Astrocyte (in vitro differentiated cells and primary cell): ENCODE data around the gene EIF2B5. TPM values are rescaled to one million over a fixed set of nuclear protein-coding genes. Genes with fewer than 3 reads are reported as not detected.
A peak's percentile ranks its signal among the peaks of the same experiment; 100 is the strongest.

Experiments
- DNase-seq: peaks from one replicate; pipeline ENCODE4 v3.0.0-alpha.2; 2010; ENCODE audit warnings: low read depth
- FAIRE-seq: peaks from 2 replicates; lab custom pipeline; 2011; peaks lifted over from hg19 to GRCh38; lab: Jason Lieb, UNC
- H2AFZ ChIP-seq: 2 replicates; pipeline ENCODE4 v1.6.0; 2012; ENCODE audit warnings: low read depth, low read length, inconsistent platforms
- H3K27ac ChIP-seq: 2 replicates; pipeline ENCODE4 v1.5.1; 2011; ENCODE audit warnings: low read depth, low read length, inconsistent platforms
- H3K27me3 ChIP-seq: 2 replicates; pipeline ENCODE4 v1.6.0; 2011; ENCODE audit warnings: low read length, inconsistent platforms; ENCODE audit not compliant: insufficient read depth
- H3K36me3 ChIP-seq: 2 replicates; pipeline ENCODE4 v1.5.1; 2011; ENCODE audit warnings: low read length, inconsistent platforms; ENCODE audit not compliant: insufficient read depth
- H3K4me1 ChIP-seq: 2 replicates; pipeline ENCODE4 v1.5.1; 2011; ENCODE audit warnings: low read length, inconsistent platforms; ENCODE audit not compliant: insufficient read depth
- H3K4me2 ChIP-seq: 2 replicates; pipeline ENCODE4 v1.6.0; 2012; ENCODE audit warnings: low read length, inconsistent platforms
- H3K4me3 ChIP-seq: 2 replicates; pipeline ENCODE4 v1.5.1; 2011; ENCODE audit warnings: low read depth, mild to moderate bottlenecking, low read length, inconsistent platforms; ENCODE audit not compliant: insufficient read depth
- H3K79me2 ChIP-seq: 2 replicates; pipeline ENCODE4 v1.6.0; 2012; ENCODE audit warnings: mild to moderate bottlenecking, low read length, inconsistent platforms; ENCODE audit not compliant: insufficient read depth
- H3K9ac ChIP-seq: 2 replicates; pipeline ENCODE4 v1.6.0; 2012; ENCODE audit warnings: mild to moderate bottlenecking, low read length, inconsistent platforms
- H3K9me3 ChIP-seq: 2 replicates; pipeline ENCODE4 v1.5.1; 2012; ENCODE audit warnings: low read depth, mild to moderate bottlenecking, low read length, inconsistent platforms; ENCODE audit not compliant: insufficient read depth
- H4K20me1 ChIP-seq: 2 replicates; pipeline ENCODE4 v1.6.0; 2012; ENCODE audit warnings: low read length, inconsistent platforms; ENCODE audit not compliant: insufficient read depth
- H3K27ac Mint-ChIP-seq: one replicate; pipeline ENCODE4 v1.8.0; 2021; ENCODE audit warnings: mild to moderate bottlenecking, mixed read lengths; ENCODE audit not compliant: unreplicated experiment
- H3K27me3 Mint-ChIP-seq: one replicate; pipeline ENCODE4 v1.8.0; 2021; ENCODE audit warnings: low read depth, mixed read lengths; ENCODE audit not compliant: unreplicated experiment
- H3K36me3 Mint-ChIP-seq: one replicate; pipeline ENCODE4 v1.8.0; 2021; ENCODE audit warnings: low read depth, mixed read lengths; ENCODE audit not compliant: unreplicated experiment
- H3K4me1 Mint-ChIP-seq: one replicate; pipeline ENCODE4 v1.8.0; 2021; ENCODE audit warnings: low read depth, mixed read lengths; ENCODE audit not compliant: unreplicated experiment
- H3K4me3 Mint-ChIP-seq: one replicate; pipeline ENCODE4 v1.8.0; 2021; ENCODE audit warnings: mild to moderate bottlenecking, moderate library complexity, mixed read lengths; ENCODE audit not compliant: unreplicated experiment
- H3K9me3 Mint-ChIP-seq: one replicate; pipeline ENCODE4 v1.8.0; 2021; ENCODE audit warnings: mild to moderate bottlenecking, mixed read lengths; ENCODE audit not compliant: unreplicated experiment
- CTCF ChIP-seq: IDR thresholded peaks from 2 replicates; pipeline ENCODE4 v1.5.1; 2011; ENCODE audit warnings: low read depth, mild to moderate bottlenecking, inconsistent platforms, low read length, moderate library complexity; ENCODE audit not compliant: insufficient read depth
- EZH2 ChIP-seq: IDR thresholded peaks from 2 replicates; pipeline ENCODE4 v1.6.1; 2012; ENCODE audit warnings: mild to moderate bottlenecking, low read length, inconsistent platforms; ENCODE audit not compliant: insufficient read depth
- total RNA-seq: library from RNA; stranded (reverse); gene quantifications from 2 replicates; pipeline ENCODE4 v1.2.1, GENCODE V29; 2021

EIF2B5 gene
- total RNA-seq, 1 donor from 2014 or later = 22.6 TPM

GRCh38 chr3:184192889-184193288 lies 57.7 kb downstream of the EIF2B5 start:
- no peak for DNase-seq
- Histone ChIP-seq H3K27ac (no peak overlapping the region), H3K4me2 (no peak overlapping the region), H3K9ac (no peak overlapping the region), H3K4me3 (no peak overlapping the region), H4K20me1 (peaks cover 47% of the 10 kb centered on the region), H3K27me3 (no peaks in the 10 kb centered on the region), H3K79me2 (peaks cover 26% of the 10 kb centered on the region), H2AFZ (no peak overlapping the region), H3K36me3 (peaks cover 47% of the 10 kb centered on the region), H3K9me3 (no peaks in the 10 kb centered on the region), H3K4me1 (no peaks in the 10 kb centered on the region)
- TF ChIP-seq CTCF (no peak), EZH2 (no peak)
- H3K36me3 Mint-ChIP-seq = peaks cover 43% of the 10 kb centered on the region
- FAIRE-seq = no peak
- H3K27me3 Mint-ChIP-seq = no peaks in the 10 kb centered on the region
- no peaks in the 10 kb centered on the region for H3K9me3 Mint-ChIP-seq
- no peak overlapping the region for H3K27ac Mint-ChIP-seq
- no peak overlapping the region for H3K4me3 Mint-ChIP-seq
- peaks cover 5% of the 10 kb centered on the region for H3K4me1 Mint-ChIP-seq

- Histone ChIP-seq H3K4me3 (no peak overlapping the region), H3K4me1 (no peaks in the 10 kb centered on the region), H3K27ac (no peak overlapping the region), H3K79me2 (peaks cover 14% of the 10 kb centered on the region), H4K20me1 (peaks cover 35% of the 10 kb centered on the region), H3K36me3 (peaks cover 46% of the 10 kb centered on the region), H3K9me3 (no peaks in the 10 kb centered on the region), H3K4me2 (no peak overlapping the region), H2AFZ (no peak overlapping the region), H3K9ac (no peak overlapping the region), H3K27me3 (no peaks in the 10 kb centered on the region)
- Mint-ChIP-seq H3K27me3 (no peaks in the 10 kb centered on the region), H3K27ac (peak overlapping the region; percentile 34), H3K36me3 (peaks cover 33% of the 10 kb centered on the region), H3K4me3 (no peak overlapping the region), H3K4me1 (peaks cover 5% of the 10 kb centered on the region), H3K9me3 (no peaks in the 10 kb centered on the region)
- DNase-seq = no peak
- TF ChIP-seq EZH2 (no peak), CTCF (no peak)
- FAIRE-seq = no peak
Measured at GRCh38 chr3:184193991-184194539, 58.9 kb downstream of the EIF2B5 start.

Other genes with a start within 250 kb of the EIF2B5 start
- 52.0 and 52.2 TPM in 2 replicates for gene ABCC5, start 117.5 kb upstream of the EIF2B5 start, total RNA-seq
- gene HTR3D, start 103.6 kb upstream of the EIF2B5 start, total RNA-seq = not detected in 2 replicates
- gene HTR3C, start 82.3 kb upstream of the EIF2B5 start, total RNA-seq = not detected in 2 replicates
- gene HTR3E, start 38.3 kb upstream of the EIF2B5 start, total RNA-seq = not detected in 2 replicates
- 107 and 110 TPM in 2 replicates for gene DVL3, start 20.0 kb downstream of the EIF2B5 start, total RNA-seq
- 603 and 613 TPM in 2 replicates for gene AP2M1, start 39.5 kb downstream of the EIF2B5 start, total RNA-seq
- gene ABCF3, start 50.8 kb downstream of the EIF2B5 start, total RNA-seq = 61.1 and 70.9 TPM in 2 replicates
- gene VWA5B2, start 94.2 kb downstream of the EIF2B5 start, total RNA-seq = 0.23 TPM in 1 of 2 replicates, not detected in the other
- gene ALG3, start 113.6 kb downstream of the EIF2B5 start, total RNA-seq = 47.1 and 51.1 TPM in 2 replicates
- 7.2 TPM in 2 replicates for gene EEF1AKMT4, start 114.3 kb downstream of the EIF2B5 start, total RNA-seq
- 2.6 and 3.4 TPM in 2 replicates for gene CAMK2N2, start 126.2 kb downstream of the EIF2B5 start, total RNA-seq
- not detected in 2 replicates for gene ECE2, start 140.7 kb downstream of the EIF2B5 start, total RNA-seq
- gene PSMD2, start 163.9 kb downstream of the EIF2B5 start, total RNA-seq = 496 and 588 TPM in 2 replicates
- 490 and 495 TPM in 2 replicates for gene EIF4G1, start 179.2 kb downstream of the EIF2B5 start, total RNA-seq
- gene FAM131A, start 202.2 kb downstream of the EIF2B5 start, total RNA-seq = 12.2 TPM in 2 replicates
- 7.4 and 9.0 TPM in 2 replicates for gene CLCN2, start 226.2 kb downstream of the EIF2B5 start, total RNA-seq
- gene POLR2H, start 226.4 kb downstream of the EIF2B5 start, total RNA-seq = 63.2 and 70.3 TPM in 2 replicates
- gene THPO, start 242.8 kb downstream of the EIF2B5 start, total RNA-seq = 0.25 and 0.46 TPM in 2 replicates
- gene CHRD, start 244.7 kb downstream of the EIF2B5 start, total RNA-seq = 3.4 and 5.6 TPM in 2 replicates